CD14-positive monocyte (primary cell): ENCODE measurements around the gene CDC42EP4. TPM values are rescaled to one million over a fixed set of nuclear protein-coding genes. Genes with fewer than 3 reads are reported as not detected.

ENCODE experiments used
- DNase-seq, 3 donors: peaks; one replicate each; pipeline ENCODE4 v3.0.0-alpha.2; 2011 to 2022
- H2AFZ ChIP-seq: 2 replicates; pipeline ENCODE4 v1.6.0; 2012; ENCODE audit warnings: mild to moderate bottlenecking, low read depth, low read length, inconsistent platforms; ENCODE audit not compliant: insufficient read depth, poor library complexity, severe bottlenecking
- H3K27ac ChIP-seq, 2 donors: 1 replicate in 1 of 2; 2 replicates in 1 of 2; pipeline ENCODE4 v1.5.1; 2012 to 2013; ENCODE audit warnings: low read length in 2 of 2, control low read depth in 1 of 2, inconsistent platforms in 1 of 2, low read depth in 1 of 2, mild to moderate bottlenecking in 1 of 2
- H3K27me3 ChIP-seq, 2 donors: one replicate each; pipeline versions ENCODE4 v1.6.0 to v1.6.1; 2011 to 2013; ENCODE audit warnings: low read length in 2 of 2; ENCODE audit not compliant: control insufficient read depth in 2 of 2, insufficient read depth in 2 of 2
- H3K36me3 ChIP-seq, 2 donors: replicated peaks in 1 of 2; 1 replicate in 1 of 2; 2 replicates in 1 of 2; pipeline versions ENCODE4 v1.5.1 to v1.6.1; 2012 to 2013; ENCODE audit warnings: low read length in 2 of 2, control low read depth in 1 of 2, inconsistent platforms in 1 of 2, mild to moderate bottlenecking in 1 of 2; ENCODE audit not compliant: insufficient read depth in 2 of 2, control insufficient read depth in 1 of 2
- H3K4me1 ChIP-seq, 2 donors: 1 replicate in 1 of 2; 2 replicates in 1 of 2; pipeline versions ENCODE4 v1.5.1 to v1.6.1; 2012 to 2013; ENCODE audit warnings: low read length in 2 of 2, control low read depth in 1 of 2, inconsistent platforms in 1 of 2, mild to moderate bottlenecking in 1 of 2, moderate library complexity in 1 of 2; ENCODE audit not compliant: insufficient read depth in 2 of 2, control insufficient read depth in 1 of 2
- H3K4me2 ChIP-seq: replicated peaks from 2 replicates; pipeline ENCODE3; 2012; ENCODE audit warnings: low read length, moderate library complexity, mild to moderate bottlenecking; ENCODE audit not compliant: poor library complexity, severe bottlenecking; ENCODE audit errors: extremely low read depth
- H3K4me3 ChIP-seq, 3 experiments: fragments of 200-600 bp in 1 of 3; sonication (generic) in 1 of 3; replicated peaks in 1 of 3; 1 replicate in 2 of 3; 2 replicates in 1 of 3; pipeline ENCODE4 v1.5.1; 2011 to 2013; ENCODE audit warnings: low read length in 3 of 3, mild to moderate bottlenecking in 3 of 3, control low read depth in 2 of 3, low read depth in 2 of 3, inconsistent platforms in 1 of 3, moderate library complexity in 1 of 3
- H3K79me2 ChIP-seq: 2 replicates; pipeline ENCODE4 v1.6.0; 2012; ENCODE audit warnings: mild to moderate bottlenecking, control low read depth, inconsistent platforms, low read length, moderate library complexity; ENCODE audit not compliant: insufficient read depth
- H3K9ac ChIP-seq: 2 replicates; pipeline ENCODE4 v1.6.0; 2017; ENCODE audit warnings: low read length, mild to moderate bottlenecking; ENCODE audit not compliant: insufficient read depth, poor library complexity, severe bottlenecking
- H3K9me3 ChIP-seq, 2 donors: replicated peaks in 1 of 2; 1 replicate in 1 of 2; 2 replicates in 1 of 2; pipeline versions ENCODE4 v1.5.1 to v1.6.1; 2012 to 2013; ENCODE audit warnings: low read length in 2 of 2, control low read depth in 1 of 2; ENCODE audit not compliant: control insufficient read depth in 1 of 2, insufficient read depth in 1 of 2
- H4K20me1 ChIP-seq: 2 replicates; pipeline ENCODE4 v1.6.0; 2012; ENCODE audit warnings: mild to moderate bottlenecking, low read length, control low read depth, moderate library complexity; ENCODE audit not compliant: insufficient read depth
- H3K27ac Mint-ChIP-seq, 7 donors: one replicate each; pipeline ENCODE4 v1.8.0; 2020; ENCODE audit warnings: mild to moderate bottlenecking in 7 of 7, mixed read lengths in 7 of 7, moderate library complexity in 6 of 7, inconsistent platforms in 2 of 7
- H3K27me3 Mint-ChIP-seq, 3 donors: one replicate each; pipeline ENCODE4 v1.8.0; 2021 to 2022; ENCODE audit warnings: low read depth in 3 of 3, mild to moderate bottlenecking in 3 of 3, mixed read lengths in 3 of 3, moderate library complexity in 3 of 3, inconsistent platforms in 1 of 3
- H3K36me3 Mint-ChIP-seq, 2 donors: one replicate each; pipeline ENCODE4 v1.8.0; 2020; ENCODE audit warnings: mixed read lengths in 2 of 2, inconsistent platforms in 1 of 2, mild to moderate bottlenecking in 1 of 2
- H3K4me1 Mint-ChIP-seq: one replicate; pipeline ENCODE4 v1.8.0; 2020; ENCODE audit warnings: mild to moderate bottlenecking, mixed read lengths
- H3K4me3 Mint-ChIP-seq, 2 donors: one replicate each; pipeline ENCODE4 v1.8.0; 2020; ENCODE audit warnings: mild to moderate bottlenecking in 2 of 2, mixed read lengths in 2 of 2, moderate library complexity in 1 of 2
- H3K9me3 Mint-ChIP-seq, 7 donors: one replicate each; pipeline ENCODE4 v1.8.0; 2020 to 2022; ENCODE audit warnings: mixed read lengths in 7 of 7, mild to moderate bottlenecking in 6 of 7, moderate library complexity in 6 of 7, inconsistent platforms in 2 of 7
- WGBS: methylation state at CpG from one replicate; pipeline ENCODE4 v1.1.5; 2013; ENCODE audit warnings: missing lambda C conversion rate; ENCODE audit not compliant: insufficient coverage; 5-methylcytosine and 5-hydroxymethylcytosine counted together
- intact Hi-C, 2 donors: fragments of 100-400 bp; cut with micrococcal nuclease; formaldehyde crosslinking; loops; one replicate each; pipeline versions ENCODE4 v1.15.0 to v1.15.1; 2023
- polyA plus RNA-seq, 3 donors: library from polyadenylated mRNA; depleted of rRNA in 1 of 3; unstranded in 2 of 3; stranded (reverse) in 1 of 3; fragments of 300-500 nt in 2 of 3; fragments of >200 nt in 1 of 3; fragmentation: Illumina TruSeq in 2 of 3; gene quantifications; 1 replicate in 2 of 3; 2 replicates in 1 of 3; pipeline ENCODE4 v1.2.3, GENCODE V29; 2012 to 2021
- TF ChIP-seq, protein P1 (sequence below): fragments of 200-600 bp; IDR thresholded peaks from one replicate; pipeline ENCODE4 v1.8.0; 2022; ENCODE audit warnings: antibody characterized with exemption, mild to moderate bottlenecking

CDC42EP4 gene
- polyA plus RNA-seq, 3 donors = 6.4 to 12.7 (median 6.6) TPM

DNA sequence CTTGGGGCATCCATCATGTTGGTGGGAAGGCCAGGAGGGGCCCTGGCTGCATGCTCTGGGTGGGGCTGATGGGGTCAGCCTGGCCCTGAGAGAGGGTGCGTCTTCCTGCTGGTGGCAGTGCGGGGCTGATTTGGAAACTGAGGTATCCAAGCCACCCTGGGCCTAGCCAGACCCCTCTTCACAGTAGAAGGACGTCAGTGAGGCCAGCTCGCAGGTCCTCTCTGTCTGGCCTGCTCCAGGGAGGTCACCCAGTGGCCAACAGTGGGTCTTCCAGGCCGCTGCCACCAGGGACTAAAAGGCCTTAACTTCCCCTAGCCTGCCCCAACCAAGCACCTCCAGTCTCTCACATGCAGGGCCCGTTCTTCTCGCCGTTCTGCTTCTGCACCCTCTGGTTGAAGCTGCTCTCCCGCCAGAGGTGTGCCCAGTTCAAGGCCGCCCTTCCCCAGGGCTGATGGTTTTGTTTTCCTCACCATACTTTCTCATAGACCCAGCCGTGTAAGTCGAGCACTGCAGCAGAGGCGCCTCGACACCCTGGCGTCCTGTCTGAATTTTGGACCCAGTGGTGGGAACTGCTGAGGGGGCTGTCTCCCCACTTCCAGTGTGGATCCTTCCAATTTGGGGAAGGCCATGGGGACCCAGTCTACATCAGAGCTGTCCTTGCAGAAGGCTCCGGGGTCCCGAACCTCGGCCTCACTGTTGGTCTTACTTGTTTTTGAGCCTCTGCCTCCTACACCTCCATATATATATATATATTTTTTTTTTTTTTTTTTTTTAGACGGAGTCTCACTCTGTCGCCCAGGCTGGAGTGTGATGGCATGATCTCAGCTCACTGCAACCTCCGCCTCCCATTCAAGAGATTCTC, 42.9 kb upstream of the CDC42EP4 start:
- Histone ChIP-seq H3K4me2 (no peak overlapping the region), H2AFZ (no peak overlapping the region), H3K9ac (no peak overlapping the region), H3K27ac (no peak overlapping the region), H3K79me2 (no peaks in the 10 kb centered on the region), H3K4me3 (no peak overlapping the region), H3K4me1 (no peaks in the 10 kb centered on the region), H3K9me3 (no peaks in the 10 kb centered on the region), H4K20me1 (no peaks in the 10 kb centered on the region), H3K27me3 (no peaks in the 10 kb centered on the region), H3K36me3 (no peaks in the 10 kb centered on the region)
- H3K9me3 Mint-ChIP-seq = peaks cover 0 to 3% (median 0%) of the 10 kb centered on the region in 7 donors
- WGBS = 97% methylated on average over 10 of the region's 21 CpGs
- TF ChIP-seq, protein P1, sequence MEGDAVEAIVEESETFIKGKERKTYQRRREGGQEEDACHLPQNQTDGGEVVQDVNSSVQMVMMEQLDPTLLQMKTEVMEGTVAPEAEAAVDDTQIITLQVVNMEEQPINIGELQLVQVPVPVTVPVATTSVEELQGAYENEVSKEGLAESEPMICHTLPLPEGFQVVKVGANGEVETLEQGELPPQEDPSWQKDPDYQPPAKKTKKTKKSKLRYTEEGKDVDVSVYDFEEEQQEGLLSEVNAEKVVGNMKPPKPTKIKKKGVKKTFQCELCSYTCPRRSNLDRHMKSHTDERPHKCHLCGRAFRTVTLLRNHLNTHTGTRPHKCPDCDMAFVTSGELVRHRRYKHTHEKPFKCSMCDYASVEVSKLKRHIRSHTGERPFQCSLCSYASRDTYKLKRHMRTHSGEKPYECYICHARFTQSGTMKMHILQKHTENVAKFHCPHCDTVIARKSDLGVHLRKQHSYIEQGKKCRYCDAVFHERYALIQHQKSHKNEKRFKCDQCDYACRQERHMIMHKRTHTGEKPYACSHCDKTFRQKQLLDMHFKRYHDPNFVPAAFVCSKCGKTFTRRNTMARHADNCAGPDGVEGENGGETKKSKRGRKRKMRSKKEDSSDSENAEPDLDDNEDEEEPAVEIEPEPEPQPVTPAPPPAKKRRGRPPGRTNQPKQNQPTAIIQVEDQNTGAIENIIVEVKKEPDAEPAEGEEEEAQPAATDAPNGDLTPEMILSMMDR = no peak
- H3K4me1 Mint-ChIP-seq = no peaks in the 10 kb centered on the region
- H3K27ac Mint-ChIP-seq = no peak overlapping the region
- intact Hi-C loops = no loop called here
- H3K4me3 Mint-ChIP-seq = no peak overlapping the region
- DNase-seq = no peak
- no peaks in the 10 kb centered on the region for H3K36me3 Mint-ChIP-seq
- H3K27me3 Mint-ChIP-seq = peaks cover 0 to 9% (median 4%) of the 10 kb centered on the region in 3 donors

DNA sequence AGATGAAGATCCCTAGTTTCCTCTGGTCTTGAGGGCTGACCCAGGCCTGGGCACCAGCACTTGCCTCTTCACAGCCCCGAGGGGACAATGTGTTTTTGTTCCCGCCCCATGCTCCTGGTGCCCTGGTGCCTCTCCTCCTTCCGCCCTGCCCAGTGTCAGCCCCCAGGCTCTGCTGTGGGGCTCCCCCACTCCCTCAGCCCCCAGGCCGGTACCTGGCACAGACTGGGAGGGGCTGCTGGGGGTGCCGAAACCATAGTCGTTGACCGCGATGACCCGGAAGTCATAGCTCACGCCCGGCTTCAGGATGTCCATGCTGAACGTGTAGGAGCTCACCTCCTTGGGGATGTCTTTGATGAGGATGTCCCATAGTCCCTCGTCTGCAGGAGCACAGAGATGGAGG, 40.5 kb upstream of the CDC42EP4 start:
- H2AFZ ChIP-seq = no peak overlapping the region

More for the DNA sequence above, 40.5 kb upstream of the CDC42EP4 start:
- Histone ChIP-seq H3K79me2 (no peaks in the 10 kb centered on the region), H3K4me3 (no peak overlapping the region), H3K36me3 (no peaks in the 10 kb centered on the region), H3K9ac (no peak overlapping the region), H3K27me3 (no peaks in the 10 kb centered on the region), H3K27ac (no peak overlapping the region), H3K4me1 (no peaks in the 10 kb centered on the region), H4K20me1 (no peaks in the 10 kb centered on the region), H3K9me3 (no peaks in the 10 kb centered on the region), H3K4me2 (no peak overlapping the region)
- 97% methylated on average over 11 of the region's 13 CpGs for WGBS
- Mint-ChIP-seq H3K36me3 (no peaks in the 10 kb centered on the region), H3K27ac (no peak overlapping the region), H3K4me3 (no peak overlapping the region), H3K27me3 (peaks cover 0 to 4% (median 3%) of the 10 kb centered on the region in 3 donors), H3K4me1 (no peaks in the 10 kb centered on the region), H3K9me3 (peaks cover 0 to 3% (median 0%) of the 10 kb centered on the region in 7 donors)
- intact Hi-C loops = no loop called here
- TF ChIP-seq, protein P1 = no peak
- no peak for DNase-seq
